Stimulated activated CD8-positive, alpha-beta memory T cell treated with anti-CD3 and anti-CD28 coated beads, Interleukin-4, amount 100 ng/mL, for 1 hour (primary cell): ENCODE data around the gene LPGAT1.

Experiments used
- DNase-seq, 2 donors: peaks; one replicate each; pipeline ENCODE4 v3.0.0-alpha.2; 2020; ENCODE audit warnings: low read depth in 2 of 2, low spot score in 1 of 2

LPGAT1 gene

GRCh38 chr1:211829343-211830054 is 1.1 kb downstream of the LPGAT1 start:
- DNase-seq: no peak

GRCh38 chr1:211828584-211829342 is 1.8 kb downstream of the LPGAT1 start:
- DNase-seq: no peak

- DNase-seq: no peak
Measured at GRCh38 chr1:211827051-211827450, 3.5 kb downstream of the LPGAT1 start.

DNA sequence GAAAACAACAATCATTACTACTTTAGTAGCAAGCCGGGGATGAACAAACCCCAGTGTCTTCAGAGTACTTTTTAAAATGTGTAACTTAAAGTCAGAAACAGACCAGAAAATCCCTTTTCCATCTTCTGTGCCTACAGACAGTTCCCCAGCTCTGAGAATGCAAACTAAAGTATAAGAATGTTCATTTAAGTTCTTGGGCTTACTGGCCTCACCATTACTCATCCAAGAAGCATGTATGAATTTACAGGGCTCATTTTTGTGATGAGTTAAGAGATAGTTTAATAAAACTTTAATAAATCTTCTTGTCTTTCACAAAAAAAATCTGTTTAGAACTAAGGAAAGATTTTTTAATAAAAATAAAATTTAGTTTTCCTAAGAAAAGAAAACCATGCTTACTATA is 4.6 kb downstream of the LPGAT1 start:
- no peak for DNase-seq

- no peak for DNase-seq
Measured at GRCh38 chr1:211822677-211823407, 7.7 kb downstream of the LPGAT1 start.

- no peak for DNase-seq
Measured at GRCh38 chr1:211816586-211816985, 14.0 kb downstream of the LPGAT1 start.

DNA sequence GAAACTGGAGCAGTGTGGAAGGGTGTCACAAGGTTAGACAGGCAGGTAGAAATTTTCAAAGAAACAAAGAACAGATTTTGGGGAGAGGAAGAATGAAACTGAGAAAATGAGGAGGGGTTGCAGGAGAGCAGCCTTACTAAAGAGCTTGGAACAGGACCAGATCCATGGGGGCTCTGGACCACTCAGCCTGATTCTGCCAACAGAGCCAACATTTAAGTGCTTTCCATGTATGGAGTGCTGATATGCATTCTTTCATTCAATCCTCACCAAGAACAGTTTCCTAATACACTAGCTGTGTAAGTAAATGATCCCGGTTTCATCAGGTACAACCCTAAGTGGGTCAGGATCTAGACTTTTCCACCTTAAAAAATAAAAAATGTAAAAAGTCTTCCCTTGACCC is 16.2 kb downstream of the LPGAT1 start:
- DNase-seq: no peak

- DNase-seq: no peak
Measured at GRCh38 chr1:211813590-211813989, 17.0 kb downstream of the LPGAT1 start.

DNA sequence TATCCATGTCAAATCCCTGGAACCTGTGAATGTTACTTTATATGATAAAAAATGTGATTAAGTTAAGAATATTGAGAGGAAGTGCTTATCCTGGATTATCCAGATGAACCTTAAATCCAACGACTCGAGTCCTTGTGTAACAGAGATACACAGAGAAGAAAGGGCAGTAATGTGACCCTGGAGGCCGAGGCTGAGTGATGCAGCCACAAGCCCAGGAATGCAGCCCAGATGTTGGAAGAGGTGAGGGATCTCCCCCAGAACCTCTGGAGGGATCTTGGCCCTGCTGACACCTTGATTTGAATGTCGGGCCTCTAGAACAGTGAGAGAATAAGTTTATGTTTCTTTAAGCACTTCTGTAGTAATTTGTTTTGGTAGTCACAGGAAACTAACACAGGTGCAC is 18.0 kb downstream of the LPGAT1 start:
- DNase-seq: no peak

DNA sequence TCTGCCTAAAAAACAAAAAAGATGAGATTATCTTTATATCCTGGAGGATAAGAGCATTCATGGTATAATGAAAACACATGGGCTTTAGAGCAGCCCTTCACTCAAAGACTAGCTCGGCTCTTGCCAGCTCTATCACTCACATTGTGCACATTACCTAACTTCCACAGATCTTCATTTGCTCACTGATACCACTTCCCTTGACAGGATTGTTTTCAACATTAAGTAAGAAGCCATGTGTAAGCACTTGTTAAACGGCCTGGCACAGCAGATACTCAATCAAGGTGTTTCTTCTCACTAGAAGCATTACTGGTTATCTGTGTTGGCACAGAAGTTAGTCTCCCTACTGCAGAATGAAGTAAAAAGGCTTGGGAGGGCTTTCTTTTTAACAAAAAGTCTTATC is 18.7 kb downstream of the LPGAT1 start:
- DNase-seq: no peak

DNA sequence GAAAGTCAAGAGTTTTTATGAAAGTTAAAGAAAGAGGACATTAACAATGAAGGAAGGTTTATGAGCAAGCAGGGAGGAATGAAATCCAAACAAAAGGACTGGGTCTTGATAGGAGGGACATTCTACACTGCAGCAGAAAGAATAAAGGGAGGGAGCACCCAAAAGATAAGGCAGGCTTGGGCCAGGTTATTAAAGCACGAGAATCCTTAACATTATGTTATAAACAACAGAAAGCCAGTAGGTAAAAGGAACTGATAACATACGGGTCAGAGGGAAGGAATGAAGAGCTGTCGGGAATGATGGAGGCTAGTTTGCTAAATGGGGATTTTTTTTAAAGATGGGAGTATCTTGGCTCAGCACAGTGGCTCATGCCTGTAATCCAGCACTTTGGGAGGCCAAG is 19.4 kb downstream of the LPGAT1 start:
- no peak for DNase-seq

DNA sequence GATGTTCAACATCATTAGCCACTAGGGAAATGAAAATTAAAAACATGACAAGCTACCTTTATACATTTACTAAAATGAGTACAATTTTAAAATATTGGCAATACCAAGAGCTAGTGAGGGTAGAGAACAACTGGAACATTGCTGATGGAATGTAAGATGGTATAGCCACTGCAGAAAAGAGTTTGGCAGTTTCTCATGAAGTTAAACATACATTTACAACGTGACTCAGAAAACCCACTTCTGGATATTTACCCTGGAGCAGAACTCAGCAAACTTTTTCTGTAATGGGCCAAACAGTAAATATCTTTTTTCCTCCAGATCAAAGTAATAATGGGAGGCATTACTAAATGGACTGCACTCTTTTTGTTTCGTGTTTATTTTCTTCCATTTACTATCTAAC is 22.1 kb downstream of the LPGAT1 start:
- DNase-seq: no peak

DNA sequence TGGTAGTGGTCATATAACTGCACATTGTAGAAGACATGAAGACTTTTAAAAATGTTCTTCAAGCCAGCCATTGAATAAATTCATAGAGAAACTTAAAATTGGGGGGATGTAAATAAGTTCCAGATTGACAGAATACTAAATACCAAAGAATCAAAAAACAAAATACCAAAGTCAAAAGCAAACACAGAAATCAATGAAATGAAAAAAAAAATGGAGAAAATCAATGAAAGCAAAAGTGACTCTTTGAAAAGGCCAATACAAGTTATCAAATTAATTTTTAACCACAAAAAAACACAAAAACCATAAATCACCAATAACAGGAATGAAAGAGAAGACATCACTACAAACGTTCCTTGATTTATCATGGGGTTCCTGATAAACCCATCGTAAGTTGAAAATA is 25.6 kb downstream of the LPGAT1 start:
- no peak for DNase-seq

DNA sequence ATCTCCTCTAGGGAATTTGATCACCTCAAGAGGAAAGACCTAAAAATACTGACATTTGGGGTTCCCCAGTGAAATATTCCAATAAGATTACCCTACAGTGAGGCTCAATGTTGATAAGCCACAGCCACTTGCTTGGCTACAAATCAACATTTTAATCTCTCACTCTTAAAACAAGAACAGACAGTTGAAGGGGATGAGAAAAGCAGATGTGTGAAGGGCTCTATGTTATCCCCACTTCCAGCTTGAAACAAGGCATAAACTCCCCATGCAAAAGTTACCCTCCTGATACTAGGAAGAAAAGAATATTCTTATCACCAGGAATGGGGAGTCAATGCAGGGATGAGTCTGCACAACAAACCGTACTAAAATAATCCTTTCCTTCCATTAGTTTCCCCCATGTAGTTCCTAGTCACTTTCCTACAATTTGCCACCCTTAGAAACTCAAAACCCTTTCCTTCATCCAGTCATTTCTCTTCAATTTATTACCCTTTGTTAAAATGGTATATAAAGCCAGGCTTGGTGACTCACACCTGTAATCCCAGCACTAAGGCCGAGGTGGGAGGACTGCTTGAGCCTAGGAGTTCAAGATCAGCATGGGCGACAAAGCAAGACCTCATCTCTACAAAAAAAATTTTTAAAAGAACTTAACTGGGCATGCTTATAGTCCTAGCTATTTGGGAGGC is 29.5 kb downstream of the LPGAT1 start:
- no peak for DNase-seq

- DNase-seq: no peak
Measured at GRCh38 chr1:211797994-211798393, 32.6 kb downstream of the LPGAT1 start.

DNA sequence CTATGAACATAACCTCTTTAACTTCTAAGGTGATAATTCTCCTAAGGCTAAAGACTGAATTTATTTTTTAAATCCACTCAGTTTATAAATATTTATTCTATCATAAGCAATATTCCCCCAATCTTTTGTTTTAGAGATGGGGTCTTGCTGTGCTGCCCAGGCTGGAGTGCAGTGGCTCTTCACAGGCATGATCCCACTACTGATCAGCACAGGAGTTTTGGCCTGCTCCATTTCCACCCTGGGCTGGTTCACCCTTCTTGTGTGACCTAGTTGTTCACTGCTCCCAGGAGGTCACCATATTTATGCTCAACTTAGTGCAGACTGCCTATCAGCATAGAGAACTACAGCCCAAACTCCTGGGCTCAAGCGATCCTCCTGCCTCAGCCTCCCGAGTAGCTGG is 38.6 kb downstream of the LPGAT1 start:
- no peak for DNase-seq

GRCh38 chr1:211789641-211790464 is 40.7 kb downstream of the LPGAT1 start:
- DNase-seq: no peak

DNA sequence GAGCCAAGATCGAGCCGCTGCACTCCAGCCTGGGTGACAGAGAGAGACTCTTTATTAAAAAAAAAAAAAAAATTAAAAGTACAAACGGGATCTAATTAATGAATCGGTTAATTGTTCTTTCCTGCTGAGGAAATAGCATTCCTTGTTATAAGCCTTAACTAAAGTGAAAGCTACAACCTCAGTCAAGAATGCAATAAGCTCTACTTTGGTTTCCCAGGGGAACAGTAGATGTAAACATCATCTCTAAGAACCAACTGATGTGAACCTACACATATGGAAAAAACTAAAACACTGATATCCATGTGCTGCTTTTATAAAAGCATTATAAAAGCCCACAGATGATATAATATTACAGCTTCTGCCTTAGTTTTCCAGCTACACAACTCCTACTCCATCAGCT is 41.9 kb downstream of the LPGAT1 start:
- DNase-seq: no peak

DNA sequence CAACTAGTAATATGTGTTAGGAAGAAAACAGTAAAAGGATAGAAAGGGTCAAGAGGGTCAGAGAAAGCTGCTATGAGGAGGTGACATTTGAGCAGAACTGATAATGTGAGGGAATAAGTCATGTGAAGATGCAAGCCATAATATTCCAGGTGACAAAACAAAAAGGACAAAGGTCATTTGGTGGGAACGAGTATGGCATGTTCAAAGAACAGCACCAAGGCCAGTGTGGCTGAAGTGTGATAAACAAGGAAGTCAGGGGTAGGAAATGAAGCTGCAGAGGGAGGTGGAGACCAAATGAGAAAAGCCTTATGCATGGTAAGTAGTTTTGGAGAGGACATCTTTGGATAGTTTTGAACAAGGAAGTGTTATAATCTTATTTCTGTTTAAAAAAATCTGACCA is 46.7 kb downstream of the LPGAT1 start:
- no peak for DNase-seq

DNA sequence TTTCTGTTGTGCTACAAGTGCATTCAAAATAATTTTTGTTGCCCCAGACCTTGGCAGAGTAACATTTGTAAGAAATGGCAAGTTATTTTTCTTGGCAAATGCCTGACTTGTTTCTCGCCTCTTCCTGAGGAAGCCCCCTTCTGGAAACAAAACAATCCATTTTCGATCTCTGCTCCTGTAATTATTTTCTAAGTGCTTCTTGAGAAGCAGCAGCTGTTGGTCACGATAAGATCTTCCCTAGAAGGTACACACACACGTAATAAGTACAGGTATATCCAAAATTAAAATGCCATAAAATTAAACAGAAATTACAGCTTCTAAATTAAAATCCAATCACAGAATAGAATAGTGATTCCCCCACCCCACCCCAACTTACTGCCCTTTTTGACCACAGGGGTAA is 47.3 kb downstream of the LPGAT1 start:
- no peak for DNase-seq

GRCh38 chr1:211781260-211781659 is 49.3 kb downstream of the LPGAT1 start:
- DNase-seq: no peak
